Breast epithelium (tissue), 3 donors: ENCODE measurements around the gene TMEM30B.
A peak's percentile ranks its signal among the peaks of the same experiment; 100 is the strongest.

Experiments used
- POLR2A ChIP-seq: fragments of 450-650 bp; IDR thresholded peaks from one replicate; pipeline ENCODE4 v1.6.1; 2016; ENCODE audit warnings: antibody characterized with exemption, mild to moderate bottlenecking, moderate library complexity
- POLR2AphosphoS5 ChIP-seq, 3 donors: sonication (generic); formaldehyde crosslinking; IDR thresholded peaks; one replicate each; pipeline ENCODE4 v1.6.1; 2017; ENCODE audit warnings: antibody characterized with exemption in 3 of 3
- TF ChIP-seq, protein P1 (sequence below), 3 donors: fragments of 450-650 bp; IDR thresholded peaks; one replicate each; pipeline ENCODE4 v1.5.1; 2016 to 2017; ENCODE audit warnings: antibody characterized with exemption in 3 of 3, mild to moderate bottlenecking in 3 of 3, moderate library complexity in 3 of 3

DNA sequence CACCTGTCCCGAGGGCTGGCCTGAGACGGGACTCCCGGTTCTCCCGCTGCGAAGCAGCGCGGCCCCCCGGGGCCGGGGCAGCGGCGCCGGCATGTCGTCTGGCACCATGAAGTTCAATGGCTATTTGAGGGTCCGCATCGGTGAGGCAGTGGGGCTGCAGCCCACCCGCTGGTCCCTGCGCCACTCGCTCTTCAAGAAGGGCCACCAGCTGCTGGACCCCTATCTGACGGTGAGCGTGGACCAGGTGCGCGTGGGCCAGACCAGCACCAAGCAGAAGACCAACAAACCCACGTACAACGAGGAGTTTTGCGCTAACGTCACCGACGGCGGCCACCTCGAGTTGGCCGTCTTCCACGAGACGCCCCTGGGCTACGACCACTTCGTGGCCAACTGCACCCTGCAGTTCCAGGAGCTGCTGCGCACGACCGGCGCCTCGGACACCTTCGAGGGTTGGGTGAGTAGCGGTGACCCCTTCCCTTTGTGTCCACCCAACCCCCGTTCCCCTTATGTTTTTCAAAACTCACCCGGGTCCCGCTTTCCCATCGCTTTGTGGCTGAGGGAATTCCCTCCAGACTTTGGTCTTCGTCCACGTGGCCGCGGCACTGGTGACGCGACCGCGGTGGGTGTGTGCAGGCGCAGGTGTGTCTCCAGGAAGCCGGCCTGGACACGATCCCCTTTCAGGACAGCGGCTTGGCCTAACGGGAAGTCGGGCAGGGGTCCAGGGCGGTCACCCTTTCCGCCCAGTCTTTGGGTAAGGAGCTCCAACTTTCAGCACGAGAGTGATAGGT is 41.1 kb upstream of the TMEM30B start:
- TF ChIP-seq, protein P1, sequence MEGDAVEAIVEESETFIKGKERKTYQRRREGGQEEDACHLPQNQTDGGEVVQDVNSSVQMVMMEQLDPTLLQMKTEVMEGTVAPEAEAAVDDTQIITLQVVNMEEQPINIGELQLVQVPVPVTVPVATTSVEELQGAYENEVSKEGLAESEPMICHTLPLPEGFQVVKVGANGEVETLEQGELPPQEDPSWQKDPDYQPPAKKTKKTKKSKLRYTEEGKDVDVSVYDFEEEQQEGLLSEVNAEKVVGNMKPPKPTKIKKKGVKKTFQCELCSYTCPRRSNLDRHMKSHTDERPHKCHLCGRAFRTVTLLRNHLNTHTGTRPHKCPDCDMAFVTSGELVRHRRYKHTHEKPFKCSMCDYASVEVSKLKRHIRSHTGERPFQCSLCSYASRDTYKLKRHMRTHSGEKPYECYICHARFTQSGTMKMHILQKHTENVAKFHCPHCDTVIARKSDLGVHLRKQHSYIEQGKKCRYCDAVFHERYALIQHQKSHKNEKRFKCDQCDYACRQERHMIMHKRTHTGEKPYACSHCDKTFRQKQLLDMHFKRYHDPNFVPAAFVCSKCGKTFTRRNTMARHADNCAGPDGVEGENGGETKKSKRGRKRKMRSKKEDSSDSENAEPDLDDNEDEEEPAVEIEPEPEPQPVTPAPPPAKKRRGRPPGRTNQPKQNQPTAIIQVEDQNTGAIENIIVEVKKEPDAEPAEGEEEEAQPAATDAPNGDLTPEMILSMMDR (IDR thresholded peaks at IDR 0.05): no peak
- TF ChIP-seq POLR2AphosphoS5 (IDR thresholded peaks at IDR 0.05) (peak in 2 of 3 donors; percentile 49 to 51), POLR2A (no peak)
